ENCODE results near the gene RHCE.

- TF ChIP-seq CTCF (conservative IDR thresholded peaks at IDR 0.05; ENCODE audit: low read length), result no peak
- TF ChIP-seq EZH2phosphoT487 (IDR thresholded peaks at IDR 0.05; ENCODE audit: borderline replicate concordance, low read depth, low read length), result no peak
Measured at GRCh38 chr1:25342846-25343245, 77.8 kb downstream of the RHCE start.
